GM11168 (cell line): Measurements from ENCODE around the gene TIGD6.
"Not testable (repeated sequence)": the region's sequence is repeated elsewhere in the genome, so short reads cannot be mapped to it uniquely, and the experiment has no call there.

Experiments used
- in situ Hi-C: fragments of 300-500 bp; cut with MboI; formaldehyde crosslinking; loops from one replicate; pipeline ENCODE4 v1.12.0; 2022; ENCODE audit warnings: low sequenced_read_pairs; ENCODE audit not compliant: unreplicated experiment

TIGD6 gene

GRCh38 chr5:149946118-149946517 is 54.3 kb downstream of the TIGD6 start:
- in situ Hi-C loops, result no loop called here

- in situ Hi-C loops, result no loop called here
Measured at GRCh38 chr5:149944666-149945065, 55.8 kb downstream of the TIGD6 start, which contains the start of gene PDE6A. Gene PDE6A, minus strand, starts transcription at chr5:149944793. Its CDS starts 120 bp downstream, at chr5:149944673.

GRCh38 chr5:149943177-149943949 is 57.1 kb downstream of the TIGD6 start:
- in situ Hi-C loops, result not testable (repeated sequence)
